Stimulated activated CD4-positive, alpha-beta T cell treated with anti-CD3 and anti-CD28 coated beads, Interleukin-15, amount 100 ng/mL, for 24 hours (primary cell): ENCODE results near the gene ANO9.
"Not testable (repeated sequence)": the region's sequence is repeated elsewhere in the genome, so short reads cannot be mapped to it uniquely, and the experiment has no call there.

Source experiments
- DNase-seq: peaks from one replicate; pipeline ENCODE4 v3.0.0-alpha.2; 2020

Gene ANO9

DNA sequence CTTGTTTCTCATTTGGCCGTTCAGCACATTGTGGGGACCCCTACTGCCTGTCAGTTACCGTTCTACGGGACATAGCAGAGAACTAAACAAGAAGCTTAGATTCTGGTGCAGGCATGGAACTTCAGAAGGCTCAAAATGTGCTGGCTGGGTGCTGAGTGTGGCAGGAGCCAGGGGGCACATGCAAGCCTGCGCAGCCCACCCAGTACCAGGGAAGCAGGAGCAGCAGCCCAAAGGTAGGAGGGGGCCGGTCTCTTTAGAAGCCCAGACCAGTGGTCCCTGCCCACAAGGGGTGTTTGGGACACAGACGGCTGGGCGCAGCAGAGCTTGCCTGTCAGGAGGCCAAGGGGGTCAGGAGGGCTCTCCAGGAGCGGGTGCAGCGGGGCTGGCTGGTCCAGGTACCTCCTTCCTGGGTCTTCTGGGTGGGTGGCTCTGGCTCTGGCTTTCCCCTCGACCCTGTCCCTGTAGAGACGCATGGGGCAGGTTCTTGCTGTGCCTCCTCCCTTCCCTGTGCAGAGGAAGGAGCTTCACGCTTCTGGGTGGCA, 10.5 kb upstream of the ANO9 start:
- no peak for DNase-seq

DNA sequence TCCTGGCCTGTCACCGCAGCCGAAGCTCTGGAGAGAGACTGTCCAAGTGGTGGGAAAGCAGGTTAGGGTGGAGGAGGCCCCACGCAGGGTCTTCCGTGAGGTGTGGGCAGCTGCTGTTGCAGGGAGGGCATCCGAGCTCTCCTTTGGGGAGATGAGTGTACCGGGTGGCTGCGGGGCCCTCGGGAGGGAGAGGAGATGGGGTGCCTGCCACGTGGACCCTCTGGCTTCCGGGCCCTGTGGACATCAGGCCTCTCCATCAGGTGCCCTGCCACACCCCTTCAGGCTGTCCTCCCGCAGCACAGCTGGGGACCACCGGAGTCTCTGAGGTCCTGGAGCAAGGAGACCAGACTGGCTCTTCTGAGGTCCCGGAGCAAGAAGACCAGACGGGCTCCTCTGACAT, 9.9 kb upstream of the ANO9 start:
- no peak for DNase-seq

DNA sequence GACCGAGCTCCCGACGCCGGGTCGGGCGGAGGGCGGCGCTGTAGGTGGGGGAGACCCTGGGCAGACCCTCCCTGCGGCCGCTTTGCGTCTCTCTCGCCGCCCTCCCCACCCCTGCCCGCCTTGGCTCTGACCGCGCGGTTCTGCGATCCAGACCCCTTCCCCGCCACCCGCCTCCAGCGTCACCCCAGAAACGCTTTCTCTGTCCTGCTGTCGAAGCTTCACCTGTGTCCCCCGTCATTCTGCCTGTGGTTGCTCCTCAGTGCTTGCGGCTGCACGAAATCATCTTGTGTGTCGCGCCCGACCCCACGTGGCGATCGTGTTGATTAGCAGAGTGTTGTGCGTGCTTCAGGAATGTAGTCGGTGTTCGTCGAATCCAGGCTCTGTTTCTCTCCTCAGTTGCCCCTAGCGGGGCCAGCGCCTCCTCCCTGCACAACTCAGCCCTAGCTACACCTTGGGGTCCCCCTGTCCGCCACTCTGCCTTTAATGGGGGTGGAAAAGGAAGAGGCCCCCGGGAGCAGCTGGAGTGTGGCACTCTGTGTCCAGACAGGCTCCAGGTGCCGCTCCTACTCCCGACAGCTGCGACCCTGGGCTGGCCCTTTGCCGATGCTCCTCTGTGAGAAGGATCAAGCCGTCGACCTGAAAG, 9.1 kb upstream of the ANO9 start:
- DNase-seq, result peak; percentile 81

DNA sequence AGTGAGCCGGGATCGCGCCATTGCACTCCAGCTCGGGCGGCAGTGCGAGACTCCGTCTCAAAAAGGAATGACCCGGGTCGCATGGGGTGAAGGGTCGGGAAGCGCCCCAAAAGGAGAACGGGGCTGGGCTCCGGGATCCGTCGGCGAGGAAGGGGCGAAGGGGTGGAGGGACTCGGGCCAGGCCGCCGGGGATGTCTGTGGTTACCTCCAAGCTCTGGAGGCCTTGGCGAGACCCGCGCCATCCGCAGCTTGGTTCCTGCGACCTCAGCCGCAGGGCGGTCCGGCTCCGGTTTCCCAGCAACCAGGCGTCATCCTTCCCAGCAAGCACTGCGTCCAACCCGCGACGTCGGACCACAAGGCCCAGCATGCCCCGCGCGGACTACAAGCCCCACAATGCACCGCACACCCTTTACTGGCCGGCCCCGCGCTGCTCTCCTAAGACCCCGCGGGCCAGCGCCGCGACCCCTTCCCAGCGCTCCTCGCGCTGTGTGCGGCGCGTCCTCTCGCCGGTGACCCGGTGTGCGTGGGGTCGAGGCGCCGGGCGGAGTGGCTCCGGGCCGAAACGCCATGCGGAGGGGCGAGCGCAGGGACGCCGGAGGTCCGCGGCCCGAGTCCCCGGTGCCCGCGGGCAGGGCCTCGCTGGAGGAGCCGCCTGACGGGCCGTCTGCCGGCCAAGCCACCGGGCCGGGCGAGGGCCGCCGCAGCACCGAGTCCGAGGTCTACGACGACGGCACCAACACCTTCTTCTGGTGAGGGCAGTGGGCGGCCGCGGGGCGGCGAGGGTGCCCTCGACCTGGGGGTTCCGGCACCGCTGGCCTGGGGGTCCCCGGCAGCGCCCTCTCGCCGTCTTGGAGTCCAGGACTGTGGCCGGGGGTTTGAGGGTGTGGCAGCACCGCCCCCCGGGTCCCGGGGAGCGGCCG, 8.3 kb upstream of the ANO9 start, which contains the start of gene PTDSS2:
PTDSS2 (plus strand) TSS at position 391 of the 920 bp plus-strand sequence; CDS start at position 568, 177 bp downstream.
- peak; percentile 98 for DNase-seq

DNA sequence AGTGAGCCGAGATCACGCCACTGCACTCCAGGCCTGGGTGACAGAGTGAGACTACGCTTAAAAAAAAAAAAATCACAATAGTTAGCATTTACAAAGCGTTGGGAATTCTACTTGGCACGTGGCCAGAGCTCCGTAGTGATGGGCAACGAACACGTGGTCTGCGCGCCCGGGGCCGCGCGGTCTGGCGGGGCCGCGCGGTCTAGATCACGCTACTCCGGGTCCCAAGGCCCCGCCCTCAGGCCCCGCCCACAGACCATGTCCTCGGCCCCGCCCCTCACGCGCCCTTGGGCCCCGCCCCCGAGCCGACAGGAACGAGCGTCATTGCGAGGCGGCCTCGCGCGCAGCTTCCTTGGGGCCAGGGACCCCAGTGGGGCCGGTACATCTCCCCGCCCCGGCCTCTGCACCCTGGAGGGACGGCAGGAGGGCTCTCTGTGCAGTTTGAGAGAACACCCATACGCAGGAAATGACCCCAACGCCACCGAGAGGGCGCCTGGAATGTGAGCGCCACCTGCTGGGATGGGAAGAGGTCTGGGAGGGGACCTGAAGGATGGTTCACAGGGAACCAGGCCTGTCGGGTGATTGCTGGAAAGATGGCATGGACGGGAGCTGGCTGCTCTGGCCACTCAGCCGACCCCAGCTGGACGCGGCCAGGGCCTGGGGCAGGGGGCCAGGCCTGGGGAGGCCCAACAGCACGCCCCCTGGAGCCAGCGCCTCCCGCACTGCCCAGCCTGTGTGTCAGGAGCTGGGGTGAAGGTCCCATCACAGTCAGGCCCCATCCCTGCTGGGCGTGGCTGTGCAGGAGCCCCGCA, 6.3 kb upstream of the ANO9 start:
- DNase-seq, result peak; percentile 99

DNA sequence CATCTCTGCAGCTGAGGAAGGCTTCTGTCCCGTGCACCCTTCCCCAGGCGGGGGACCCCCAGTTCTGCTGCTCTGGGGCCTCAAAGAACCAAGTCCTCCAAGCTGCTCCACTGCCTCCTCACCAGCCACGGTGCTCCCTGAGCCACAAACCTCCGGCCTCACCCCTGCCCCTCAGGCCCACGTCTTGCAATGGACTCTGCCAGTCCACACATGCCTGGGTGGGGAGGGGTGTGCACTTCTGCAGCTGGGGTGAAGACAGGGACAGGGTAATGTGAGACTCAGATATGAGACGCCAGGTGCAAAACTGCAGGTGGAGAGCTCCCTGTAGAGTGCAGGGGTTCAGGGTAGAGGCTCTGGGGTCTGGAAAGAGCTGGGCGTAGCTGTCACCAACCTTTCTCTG, 5.1 kb upstream of the ANO9 start:
- DNase-seq, result no peak

DNA sequence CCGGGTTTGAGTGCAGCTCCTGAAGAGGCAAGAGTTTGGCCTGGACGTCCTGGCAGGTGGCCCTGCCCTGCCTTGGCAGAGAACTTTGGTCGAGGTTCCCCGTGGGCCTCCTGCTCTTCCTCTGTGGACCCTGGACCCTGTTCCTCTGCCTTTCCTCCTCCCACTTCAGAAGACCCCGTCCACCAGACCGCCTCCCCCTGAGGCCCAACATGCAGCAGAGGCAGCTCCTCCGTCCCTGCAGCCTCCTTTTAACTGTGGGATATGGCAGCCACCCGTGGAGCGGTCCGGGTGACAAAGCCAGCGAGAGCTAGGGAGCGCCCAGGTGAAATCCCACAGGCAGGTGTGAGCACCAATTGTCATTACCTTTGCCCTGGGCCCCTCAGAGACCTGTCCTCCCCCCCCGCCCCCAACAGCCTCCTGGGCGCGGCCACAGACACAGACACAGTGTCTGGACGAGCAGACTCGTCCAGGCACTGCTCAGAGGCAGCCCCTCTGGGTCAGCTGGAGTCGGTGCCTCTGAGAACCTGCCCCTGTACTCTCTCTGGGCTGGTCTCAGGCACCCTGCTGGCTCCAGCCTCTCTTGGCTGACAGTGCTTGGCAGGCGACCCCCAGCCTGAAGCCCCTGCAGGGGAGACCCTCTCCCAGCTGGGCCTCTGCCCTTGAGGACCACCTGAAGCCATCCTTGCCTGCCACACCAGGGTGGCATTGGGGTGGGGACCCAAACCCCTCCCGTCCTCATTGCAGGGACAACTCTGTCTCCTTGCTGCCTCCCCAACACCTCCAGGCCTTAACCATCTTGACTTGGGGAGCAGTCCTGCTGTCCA, 4.2 kb upstream of the ANO9 start:
- DNase-seq, result no peak

DNA sequence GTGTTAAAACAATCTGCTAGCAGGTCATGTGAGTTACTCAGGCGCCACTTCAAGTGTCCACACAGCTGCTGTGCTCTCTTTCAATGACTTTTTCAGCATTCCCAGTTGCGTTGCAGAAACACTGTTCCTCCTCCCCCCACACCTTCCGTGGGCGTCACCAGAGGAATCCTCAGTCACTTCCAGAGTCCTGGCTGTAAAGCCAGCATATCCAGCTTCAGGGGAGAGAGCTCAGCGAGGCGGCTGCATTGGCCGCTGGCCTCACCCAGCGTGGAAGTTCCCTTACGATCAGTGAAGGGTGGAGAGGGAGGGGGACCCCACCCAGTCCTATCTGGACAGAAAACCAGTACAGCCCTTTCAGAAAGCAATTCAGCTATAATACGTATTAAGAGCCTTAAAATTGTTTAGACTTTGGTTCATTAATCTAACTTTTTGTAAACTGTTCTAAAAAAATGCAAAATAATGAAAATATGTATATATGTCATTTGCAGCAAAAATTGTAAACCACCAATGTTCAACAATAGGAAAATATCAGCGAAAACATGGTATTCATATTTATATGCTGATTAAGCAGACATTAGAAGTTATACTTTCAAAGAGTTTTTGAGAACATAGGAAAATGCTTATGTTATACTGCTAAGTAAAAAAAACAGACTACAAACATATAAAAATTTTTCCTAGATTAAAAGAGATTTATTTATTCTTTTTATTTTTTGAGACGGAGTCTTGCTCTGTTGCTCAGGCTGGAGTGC, 2.8 kb upstream of the ANO9 start:
- no peak for DNase-seq

DNA sequence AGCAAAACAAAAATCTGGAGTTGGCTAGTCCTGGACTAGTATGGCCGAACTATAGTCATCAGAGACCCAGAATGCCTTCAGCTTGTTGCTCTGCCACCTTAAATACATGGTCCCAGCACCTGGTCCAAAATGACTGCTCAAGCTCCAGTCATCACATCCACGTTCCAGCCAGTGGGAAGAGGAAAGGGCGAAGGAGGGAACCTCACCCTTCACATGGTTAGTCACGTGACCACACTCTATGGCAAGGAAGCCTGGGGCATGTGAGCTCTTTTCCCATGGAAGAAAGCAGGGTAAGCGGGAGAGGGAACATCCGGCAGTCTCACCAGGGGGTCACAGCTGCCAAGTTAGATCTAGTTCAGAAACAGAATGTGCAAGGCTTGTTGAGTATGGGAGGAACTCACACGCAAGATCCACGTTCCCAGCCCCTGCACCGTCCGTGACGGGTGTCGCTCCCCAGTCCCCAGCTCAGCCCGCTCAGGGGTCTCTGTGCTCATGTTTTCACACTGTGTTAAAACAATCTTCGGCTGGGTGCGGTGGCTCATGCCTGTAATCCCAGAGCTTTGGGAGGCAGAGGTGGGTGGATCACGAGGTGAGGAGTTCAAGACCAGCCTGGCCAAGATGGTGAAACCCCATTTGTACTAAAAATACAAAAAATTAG, 1.9 kb upstream of the ANO9 start:
- DNase-seq, result no peak

DNA sequence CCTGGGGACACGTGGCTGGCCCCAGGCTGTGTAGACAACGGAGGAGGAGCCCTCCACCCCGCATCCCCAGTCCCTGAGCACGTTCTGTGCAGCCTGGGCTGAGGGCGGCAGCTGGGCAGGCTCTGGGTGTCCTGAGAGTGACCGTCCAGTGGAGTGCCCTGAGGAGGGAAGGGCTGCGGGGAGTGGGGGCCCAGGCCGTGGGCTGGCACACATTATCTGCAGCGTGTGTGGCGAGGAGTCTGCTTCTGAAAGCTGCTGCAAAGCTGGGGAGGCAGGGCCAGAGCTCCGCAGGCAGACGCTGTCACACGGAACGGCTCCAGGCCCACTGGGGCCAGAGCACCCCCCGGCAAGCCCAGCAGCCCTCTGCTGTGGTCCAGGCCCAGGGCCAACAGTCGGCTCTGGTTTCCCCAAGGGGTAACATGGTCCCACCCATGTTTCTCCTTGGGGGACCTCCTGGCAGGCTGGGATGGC, 835 bp upstream of the ANO9 start:
- no peak for DNase-seq

DNA sequence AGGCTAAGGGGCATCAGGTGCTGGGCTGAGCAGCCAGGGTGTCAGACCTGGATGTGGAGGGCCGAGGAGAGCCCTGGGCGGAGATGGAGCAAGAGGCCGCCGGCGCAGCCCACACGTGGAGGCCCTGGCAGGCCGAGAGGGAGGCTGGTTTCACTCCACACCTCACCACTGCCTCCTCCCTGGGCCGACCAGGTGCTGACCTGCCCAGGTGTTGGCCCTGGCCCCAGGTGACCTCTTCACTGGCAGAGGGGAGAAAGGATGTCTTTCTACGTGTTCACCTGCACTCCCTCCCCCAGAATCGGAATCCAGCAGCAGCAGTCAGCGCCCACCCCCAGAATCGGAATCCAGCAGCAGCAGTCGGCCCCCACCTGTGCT, 781 bp downstream of the ANO9 start:
- DNase-seq, result no peak

DNA sequence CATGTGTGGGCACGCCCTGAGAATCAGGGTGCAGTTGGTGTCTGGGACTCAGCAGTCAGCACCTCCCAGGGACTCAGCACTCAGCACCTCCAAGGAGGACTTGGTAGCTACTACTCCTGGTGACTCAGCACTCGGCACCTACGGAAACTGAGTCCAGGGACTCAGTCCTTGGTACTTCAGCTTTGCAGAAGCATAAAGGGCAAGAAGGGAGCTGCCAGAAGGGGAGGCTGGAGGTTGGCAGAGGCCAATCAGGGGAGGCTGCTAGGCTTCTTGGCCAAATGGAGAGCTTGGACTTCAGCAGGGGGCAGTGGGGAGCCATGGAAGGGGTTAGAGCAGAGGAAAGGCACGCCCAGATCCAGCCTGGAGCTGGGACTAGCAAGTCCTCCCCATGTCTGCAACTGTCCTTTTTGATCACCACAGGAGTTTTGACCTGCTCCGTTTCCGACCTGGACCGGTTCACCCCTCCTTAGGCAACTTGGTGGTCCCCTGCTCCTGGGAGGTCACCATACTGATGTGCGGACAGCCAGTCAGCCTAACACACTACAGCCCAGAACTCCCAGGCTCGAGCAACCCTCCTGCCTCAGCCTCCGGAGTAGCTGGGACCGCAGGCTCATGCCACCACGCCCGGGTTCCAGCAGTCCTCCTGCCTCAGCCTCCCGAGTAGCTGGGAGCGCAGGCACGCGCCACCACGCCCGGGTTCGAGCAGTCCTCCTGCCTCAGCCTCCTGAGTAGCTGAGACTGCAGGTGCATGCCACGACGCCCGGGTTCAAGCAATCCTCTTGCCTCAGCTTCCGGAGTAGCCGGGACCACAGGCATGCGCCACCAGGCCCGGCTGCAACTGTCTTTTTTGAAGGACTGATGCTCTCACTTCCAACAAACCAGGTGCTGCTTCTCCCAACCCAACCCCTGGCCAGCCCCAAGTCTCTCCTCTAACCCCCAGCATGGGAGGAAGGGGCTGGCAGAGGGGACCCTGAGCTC, 1.5 kb downstream of the ANO9 start:
- peak; percentile 41 for DNase-seq

DNA sequence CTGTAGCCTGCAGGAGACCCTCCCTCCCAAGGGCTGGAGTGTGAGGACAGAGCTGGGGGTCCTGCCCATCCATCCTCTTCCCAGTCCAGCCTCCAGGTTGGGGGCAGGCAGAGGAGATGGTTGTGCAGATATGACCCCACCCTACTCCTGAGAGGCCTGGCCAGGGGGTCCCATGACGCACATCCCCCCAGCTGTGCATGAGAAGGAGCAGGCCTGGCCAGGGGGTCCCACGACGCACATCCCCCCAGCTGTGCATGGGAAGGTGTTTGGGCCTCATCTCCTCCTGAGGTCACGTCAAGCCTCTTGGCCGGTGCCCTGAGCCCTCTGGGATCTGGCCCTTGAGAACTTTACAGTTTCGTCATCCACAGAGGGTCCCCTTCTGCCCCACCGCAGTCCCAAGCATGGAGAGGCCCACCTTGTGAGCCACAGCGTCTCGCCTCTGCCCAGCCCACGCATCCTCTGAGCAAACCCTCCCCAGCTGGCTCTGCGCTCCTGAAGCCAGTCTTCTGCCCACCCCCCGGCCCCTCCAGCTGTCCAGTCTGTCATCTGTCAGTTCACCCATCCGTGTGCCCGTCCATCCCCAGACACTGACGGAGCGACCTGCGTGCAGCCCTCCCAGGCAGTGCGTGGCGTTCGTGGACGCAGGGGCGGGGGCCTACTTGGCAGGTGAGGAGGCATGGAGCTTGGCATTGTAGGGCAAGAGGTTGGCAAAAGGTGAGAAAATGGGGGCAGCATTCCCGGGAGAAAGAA, 2.3 kb downstream of the ANO9 start:
- no peak for DNase-seq

DNA sequence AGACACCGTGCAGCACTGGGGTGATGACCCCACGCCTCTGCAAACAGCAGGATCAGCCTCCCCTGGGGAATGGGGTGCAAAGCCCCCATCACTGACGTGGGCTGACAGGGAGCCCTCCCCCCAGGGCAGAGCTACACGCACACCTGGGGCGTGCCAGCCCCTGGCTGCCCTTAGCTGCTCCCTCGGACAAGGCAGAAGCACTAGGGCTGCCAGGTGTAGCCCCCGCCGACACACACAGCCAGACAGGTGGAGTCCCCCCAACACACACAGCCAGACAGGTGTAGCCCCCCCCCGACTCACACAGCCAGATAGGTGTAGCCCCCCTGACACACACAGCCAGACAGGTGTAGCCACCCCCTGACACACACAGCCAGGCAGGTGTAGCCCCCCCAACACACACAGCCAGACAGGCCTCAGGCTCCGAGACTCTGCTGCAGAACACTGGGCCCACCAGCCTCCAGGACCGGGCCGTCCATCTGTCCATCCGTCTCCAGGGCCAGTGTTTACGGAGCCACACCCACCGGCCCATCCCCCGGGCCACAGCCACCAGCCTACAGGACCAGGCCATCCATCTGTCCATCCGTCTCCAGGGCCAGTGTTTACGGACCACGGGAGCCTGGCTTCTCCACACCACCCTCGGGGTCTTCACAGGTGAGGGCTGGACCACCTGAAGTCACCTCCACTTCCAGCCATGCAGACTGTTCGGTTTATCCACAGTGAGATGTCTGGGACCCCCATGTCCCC, 3.5 kb downstream of the ANO9 start:
- DNase-seq, result no peak

DNA sequence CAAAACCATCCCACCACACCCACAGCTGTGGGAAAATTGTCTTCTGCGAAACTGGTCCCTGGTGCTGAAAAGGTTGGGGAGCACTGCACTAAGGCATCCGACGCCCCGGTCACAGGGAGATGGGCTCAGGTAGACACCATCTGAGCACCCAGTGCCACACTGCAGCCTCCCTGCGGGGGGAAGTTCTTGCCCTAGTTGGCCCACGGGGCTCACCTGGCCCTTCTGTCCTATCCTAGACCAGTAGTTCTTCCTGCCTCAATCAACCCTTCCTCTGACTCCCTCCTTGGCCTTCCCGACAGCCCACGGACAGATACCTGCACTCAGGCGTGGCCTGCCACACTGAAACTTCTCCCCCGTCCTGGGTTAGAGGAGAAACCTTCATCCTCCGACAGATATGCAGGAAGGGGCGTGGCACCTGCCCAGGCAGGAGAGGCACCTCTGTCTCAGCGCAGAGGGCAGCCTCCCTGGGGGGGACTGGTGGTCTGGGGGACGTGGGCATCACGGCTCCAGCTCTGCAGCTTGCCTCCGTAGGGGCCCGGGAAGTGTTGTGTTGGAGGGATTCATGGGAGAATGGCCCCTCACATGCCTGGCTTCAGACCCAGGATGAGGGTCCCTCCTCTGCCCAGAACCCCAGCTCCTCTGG, 4.5 kb downstream of the ANO9 start:
- no peak for DNase-seq

DNA sequence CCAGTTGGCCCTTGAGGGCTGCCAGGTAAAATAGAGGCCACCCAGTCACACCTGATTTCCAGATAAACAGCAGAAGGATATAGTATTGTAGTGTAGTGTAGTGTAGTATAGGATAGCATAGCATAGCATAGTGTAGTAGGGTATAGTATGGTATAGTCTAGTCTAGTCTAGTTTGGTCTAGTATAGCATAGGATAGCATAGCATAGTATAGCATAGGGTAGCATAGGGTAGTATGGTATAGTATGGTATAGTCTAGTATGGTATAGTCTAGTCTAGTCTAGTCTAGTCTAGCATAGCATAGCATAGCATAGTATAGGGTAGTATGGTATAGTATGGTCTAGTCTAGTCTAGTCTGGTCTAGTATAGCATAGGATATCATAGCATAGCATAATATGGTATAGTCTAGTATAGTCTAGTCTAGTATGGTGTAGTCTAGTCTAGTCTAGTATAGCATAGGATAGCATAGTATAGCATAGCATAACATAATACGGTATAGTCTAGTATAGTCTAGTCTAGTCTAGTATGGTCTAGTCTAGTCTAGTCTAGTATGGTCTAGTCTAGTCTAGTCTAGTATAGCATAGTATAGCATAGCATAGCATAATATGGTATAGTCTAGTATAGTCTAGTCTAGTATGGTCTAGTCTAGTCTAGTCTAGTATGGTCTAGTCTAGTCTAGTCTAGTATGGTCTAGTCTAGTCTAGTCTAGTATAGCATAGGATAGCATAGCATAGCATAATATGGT, 6.6 kb downstream of the ANO9 start:
- not testable (repeated sequence) for DNase-seq

DNA sequence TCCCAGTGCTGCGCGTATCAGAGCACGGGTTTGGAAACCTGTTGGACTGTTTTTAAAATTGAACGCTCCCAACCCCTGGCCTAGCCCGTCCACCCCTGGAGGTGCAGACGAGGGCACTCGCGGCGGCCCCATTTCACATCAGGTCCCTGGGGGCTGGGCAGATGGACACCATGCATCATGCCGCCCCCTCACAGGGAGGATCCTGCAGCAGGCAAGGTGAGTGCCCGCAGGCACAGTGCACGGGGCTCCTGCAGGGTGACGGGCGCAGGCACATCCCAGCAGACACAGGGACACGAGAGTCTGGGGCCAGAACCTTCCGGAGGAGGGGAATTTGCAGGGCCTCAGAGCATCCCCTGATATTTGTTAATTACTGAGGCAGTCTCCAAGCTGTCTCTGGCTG, 7.3 kb downstream of the ANO9 start:
- DNase-seq, result no peak
